Activated CD4-positive, CD25-positive, alpha-beta regulatory T cell (primary cell): ENCODE results near the gene MIA2.
A peak's percentile ranks its signal among the peaks of the same experiment; 100 is the strongest.

Experiments used
- DNase-seq, 4 experiments: peaks; one replicate each; lab custom pipeline; 2025; lab: John Stamatoyannopoulos, UW

Gene MIA2

GRCh38 chr14:39383741-39384140, 150.0 kb downstream of the MIA2 start:
- DNase-seq, result no peak

- DNase-seq, result no peak
Measured at GRCh38 chr14:39384177-39384576, 150.5 kb downstream of the MIA2 start.

- DNase-seq, result no peak
Measured at GRCh38 chr14:39393289-39393688, 159.6 kb downstream of the MIA2 start.

GRCh38 chr14:39395555-39396254, 162.0 kb downstream of the MIA2 start:
- no peak for DNase-seq

GRCh38 chr14:39396448-39396847, 162.7 kb downstream of the MIA2 start:
- no peak for DNase-seq

GRCh38 chr14:39398382-39398781, 164.7 kb downstream of the MIA2 start:
- no peak for DNase-seq

- DNase-seq, result no peak
Measured at GRCh38 chr14:39406560-39406959, 172.8 kb downstream of the MIA2 start.

- DNase-seq, result no peak
Measured at GRCh38 chr14:39416072-39416471, 182.4 kb downstream of the MIA2 start.

GRCh38 chr14:39417014-39417413, 183.3 kb downstream of the MIA2 start:
- DNase-seq, result no peak

- no peak for DNase-seq
Measured at GRCh38 chr14:39419272-39419671, 185.6 kb downstream of the MIA2 start.

- DNase-seq, result no peak
Measured at GRCh38 chr14:39422243-39422642, 188.5 kb downstream of the MIA2 start.

GRCh38 chr14:39423793-39424192, 190.1 kb downstream of the MIA2 start:
- DNase-seq, result no peak

GRCh38 chr14:39425947-39426346, 192.2 kb downstream of the MIA2 start:
- DNase-seq, result no peak

- no peak for DNase-seq
Measured at GRCh38 chr14:39426605-39427004, 192.9 kb downstream of the MIA2 start.

- DNase-seq, result no peak
Measured at GRCh38 chr14:39428118-39428517, 194.4 kb downstream of the MIA2 start.

- no peak for DNase-seq
Measured at GRCh38 chr14:39430762-39431415, 197.2 kb downstream of the MIA2 start.

- DNase-seq, result peak in 3 of 4 experiments; percentile 16 to 38 (median 35)
Measured at GRCh38 chr14:39431416-39432178, 197.9 kb downstream of the MIA2 start.

- DNase-seq, result peak; percentile 85 to 93 (median 91)
Measured at GRCh38 chr14:39432179-39432618, 198.5 kb downstream of the MIA2 start, which contains the start of gene FBXO33. Gene FBXO33 (minus strand): TSS chr14:39432433. CDS start chr14:39432162, 271 bp downstream.

GRCh38 chr14:39432619-39433451, 199.1 kb downstream of the MIA2 start:
- DNase-seq, result peak; percentile 48 to 64 (median 57)

- DNase-seq, result no peak
Measured at GRCh38 chr14:39433452-39433813, 199.7 kb downstream of the MIA2 start.

- DNase-seq, result no peak
Measured at GRCh38 chr14:39434401-39434800, 200.7 kb downstream of the MIA2 start.

- DNase-seq, result no peak
Measured at GRCh38 chr14:39435241-39435640, 201.5 kb downstream of the MIA2 start.
